ENCODE data around the gene SRC.

- TF ChIP-seq CTCF (IDR thresholded peaks at IDR 0.05; ENCODE audit: insufficient read depth, low read length) (no peak), POLR2AphosphoS5 (IDR thresholded peaks at IDR 0.05; ENCODE audit: low read depth) (no peak), SPI1 (IDR thresholded peaks at IDR 0.05; ENCODE audit: borderline replicate concordance, low read depth) (no peak)
- TF ChIP-seq, protein P1, sequence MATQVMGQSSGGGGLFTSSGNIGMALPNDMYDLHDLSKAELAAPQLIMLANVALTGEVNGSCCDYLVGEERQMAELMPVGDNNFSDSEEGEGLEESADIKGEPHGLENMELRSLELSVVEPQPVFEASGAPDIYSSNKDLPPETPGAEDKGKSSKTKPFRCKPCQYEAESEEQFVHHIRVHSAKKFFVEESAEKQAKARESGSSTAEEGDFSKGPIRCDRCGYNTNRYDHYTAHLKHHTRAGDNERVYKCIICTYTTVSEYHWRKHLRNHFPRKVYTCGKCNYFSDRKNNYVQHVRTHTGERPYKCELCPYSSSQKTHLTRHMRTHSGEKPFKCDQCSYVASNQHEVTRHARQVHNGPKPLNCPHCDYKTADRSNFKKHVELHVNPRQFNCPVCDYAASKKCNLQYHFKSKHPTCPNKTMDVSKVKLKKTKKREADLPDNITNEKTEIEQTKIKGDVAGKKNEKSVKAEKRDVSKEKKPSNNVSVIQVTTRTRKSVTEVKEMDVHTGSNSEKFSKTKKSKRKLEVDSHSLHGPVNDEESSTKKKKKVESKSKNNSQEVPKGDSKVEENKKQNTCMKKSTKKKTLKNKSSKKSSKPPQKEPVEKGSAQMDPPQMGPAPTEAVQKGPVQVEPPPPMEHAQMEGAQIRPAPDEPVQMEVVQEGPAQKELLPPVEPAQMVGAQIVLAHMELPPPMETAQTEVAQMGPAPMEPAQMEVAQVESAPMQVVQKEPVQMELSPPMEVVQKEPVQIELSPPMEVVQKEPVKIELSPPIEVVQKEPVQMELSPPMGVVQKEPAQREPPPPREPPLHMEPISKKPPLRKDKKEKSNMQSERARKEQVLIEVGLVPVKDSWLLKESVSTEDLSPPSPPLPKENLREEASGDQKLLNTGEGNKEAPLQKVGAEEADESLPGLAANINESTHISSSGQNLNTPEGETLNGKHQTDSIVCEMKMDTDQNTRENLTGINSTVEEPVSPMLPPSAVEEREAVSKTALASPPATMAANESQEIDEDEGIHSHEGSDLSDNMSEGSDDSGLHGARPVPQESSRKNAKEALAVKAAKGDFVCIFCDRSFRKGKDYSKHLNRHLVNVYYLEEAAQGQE (IDR thresholded peaks at IDR 0.05; ENCODE audit: insufficient replicate concordance, low read depth), result no peak
Measured at GRCh38 chr20:37441023-37441422, 95.1 kb downstream of the SRC start.

Measured in HL-60 (cell line).